GM12875 (cell line): ENCODE results near the gene MGAT5.

ENCODE experiments used
- H3K4me3 ChIP-seq: one replicate; pipeline ENCODE4 v1.5.1; 2011; ENCODE audit warnings: low read depth, low read length, control low read depth
- TF ChIP-seq, protein P1 (sequence below): IDR thresholded peaks from 2 replicates; pipeline ENCODE4 v1.5.1; 2011; ENCODE audit warnings: low read depth, mild to moderate bottlenecking, control low read depth, inconsistent platforms, low read length, moderate library complexity, borderline replicate concordance; ENCODE audit not compliant: insufficient read depth

MGAT5 gene

GRCh38 chr2:134280231-134280630, 26.4 kb downstream of the MGAT5 start:
- no peak overlapping the region for H3K4me3 ChIP-seq
- TF ChIP-seq, protein P1, sequence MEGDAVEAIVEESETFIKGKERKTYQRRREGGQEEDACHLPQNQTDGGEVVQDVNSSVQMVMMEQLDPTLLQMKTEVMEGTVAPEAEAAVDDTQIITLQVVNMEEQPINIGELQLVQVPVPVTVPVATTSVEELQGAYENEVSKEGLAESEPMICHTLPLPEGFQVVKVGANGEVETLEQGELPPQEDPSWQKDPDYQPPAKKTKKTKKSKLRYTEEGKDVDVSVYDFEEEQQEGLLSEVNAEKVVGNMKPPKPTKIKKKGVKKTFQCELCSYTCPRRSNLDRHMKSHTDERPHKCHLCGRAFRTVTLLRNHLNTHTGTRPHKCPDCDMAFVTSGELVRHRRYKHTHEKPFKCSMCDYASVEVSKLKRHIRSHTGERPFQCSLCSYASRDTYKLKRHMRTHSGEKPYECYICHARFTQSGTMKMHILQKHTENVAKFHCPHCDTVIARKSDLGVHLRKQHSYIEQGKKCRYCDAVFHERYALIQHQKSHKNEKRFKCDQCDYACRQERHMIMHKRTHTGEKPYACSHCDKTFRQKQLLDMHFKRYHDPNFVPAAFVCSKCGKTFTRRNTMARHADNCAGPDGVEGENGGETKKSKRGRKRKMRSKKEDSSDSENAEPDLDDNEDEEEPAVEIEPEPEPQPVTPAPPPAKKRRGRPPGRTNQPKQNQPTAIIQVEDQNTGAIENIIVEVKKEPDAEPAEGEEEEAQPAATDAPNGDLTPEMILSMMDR: no peak

DNA sequence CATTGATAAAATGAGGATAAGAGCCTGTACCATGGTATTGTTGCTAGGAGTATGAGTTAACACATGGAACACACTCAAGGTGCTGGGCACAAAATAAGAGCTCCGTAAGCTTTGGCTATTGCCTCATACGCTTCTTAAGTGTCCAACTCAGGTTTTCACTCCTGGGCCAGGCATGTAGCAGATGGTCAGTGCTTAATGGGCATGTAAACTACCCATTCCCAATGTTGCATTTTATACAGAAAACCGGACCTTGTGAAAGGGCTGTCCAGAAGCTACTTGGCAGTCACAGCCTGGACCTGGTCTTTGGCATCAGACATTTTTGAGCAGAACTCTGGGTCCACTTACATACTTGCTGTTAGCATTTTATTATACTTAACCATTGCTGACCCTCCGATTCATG, 26.9 kb downstream of the MGAT5 start:
- no peak overlapping the region for H3K4me3 ChIP-seq
- TF ChIP-seq, protein P1: no peak

DNA sequence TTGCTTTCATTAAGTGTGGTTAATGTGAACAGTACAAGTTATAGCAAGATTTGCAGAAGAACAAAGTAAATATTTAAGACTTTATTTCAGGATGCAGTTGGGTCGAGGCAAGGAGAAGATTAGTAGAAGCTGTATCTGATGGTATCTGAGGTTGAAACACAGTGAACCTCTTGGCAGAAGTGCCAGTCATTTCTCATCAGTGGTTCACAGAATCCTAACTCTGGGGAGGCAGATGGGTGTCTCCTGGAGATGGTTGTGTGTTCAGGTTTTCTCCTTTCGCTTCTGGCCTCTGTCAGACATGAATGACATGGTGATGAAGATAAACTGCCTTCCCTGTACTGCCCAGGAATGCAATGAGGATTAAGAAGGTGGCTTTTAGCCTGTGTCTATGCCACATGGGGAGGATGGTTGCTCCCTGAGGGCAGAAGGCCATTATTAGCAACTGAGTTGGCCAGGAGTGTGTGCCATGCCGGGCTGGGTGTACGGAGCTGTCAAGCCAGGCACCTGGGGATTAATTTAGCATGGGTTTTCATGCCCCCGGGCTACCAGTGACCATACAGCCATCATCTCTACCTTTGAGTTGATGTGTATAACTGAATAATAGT, 28.0 kb downstream of the MGAT5 start:
- H3K4me3 ChIP-seq: no peak overlapping the region
- TF ChIP-seq, protein P1: no peak

DNA sequence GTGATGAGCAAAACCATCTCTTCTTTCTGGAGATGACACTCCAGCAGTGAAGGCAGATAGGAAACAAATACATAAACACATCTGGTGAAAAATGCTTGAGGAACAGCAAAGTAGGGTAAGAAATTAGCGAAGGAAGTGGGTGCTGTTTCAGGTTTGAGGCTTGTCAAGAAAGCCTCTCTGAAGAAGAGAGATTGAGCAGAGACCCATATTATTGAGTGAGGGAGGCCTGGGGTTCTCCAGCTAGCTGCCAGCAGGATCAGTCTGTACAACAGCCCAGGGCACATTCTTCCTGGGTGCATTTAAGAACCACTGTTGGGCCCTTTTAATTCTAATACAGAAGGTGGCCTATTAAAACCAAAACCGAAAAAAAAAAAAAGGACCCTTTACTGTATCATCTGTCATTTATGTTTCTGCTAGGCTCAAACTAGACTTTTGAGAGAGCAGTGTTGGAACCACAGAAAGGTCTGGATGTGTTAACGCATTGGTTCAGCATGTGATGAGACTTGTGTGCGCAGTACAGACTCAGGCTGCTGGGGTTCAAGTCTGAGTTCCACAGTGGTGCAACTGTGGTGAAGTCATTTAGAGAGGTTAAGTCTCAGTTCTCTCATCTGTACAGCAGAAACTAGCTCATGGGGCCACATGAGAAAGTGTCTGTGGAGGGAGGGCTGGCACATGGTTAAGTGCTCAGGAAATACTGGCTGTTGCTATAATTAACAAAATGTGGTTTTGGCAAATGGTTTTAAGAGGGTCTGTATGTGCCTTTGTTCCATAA, 28.9 kb downstream of the MGAT5 start:
- TF ChIP-seq, protein P1: no peak
- H3K4me3 ChIP-seq: no peak overlapping the region

DNA sequence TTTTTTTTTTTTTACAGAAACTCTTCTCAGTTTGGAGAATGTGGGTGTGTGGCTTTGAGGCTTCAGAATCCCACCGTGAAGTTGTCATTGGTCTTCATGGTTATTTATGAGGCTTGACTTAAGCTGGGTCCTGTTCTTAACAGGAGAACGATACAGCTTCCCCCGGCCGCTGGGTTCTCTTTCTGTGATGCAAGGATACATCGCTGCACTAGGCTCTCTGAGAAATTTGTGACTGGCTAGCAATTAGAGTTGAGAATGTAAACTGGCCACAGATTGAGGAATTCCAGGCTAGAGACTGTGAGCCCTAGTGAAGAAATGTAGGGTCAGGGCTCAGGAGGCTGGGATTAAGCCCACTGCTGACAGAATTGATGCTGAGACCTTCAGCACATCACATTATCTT, 29.8 kb downstream of the MGAT5 start:
- TF ChIP-seq, protein P1: no peak
- H3K4me3 ChIP-seq: no peak overlapping the region

GRCh38 chr2:134284119-134284670, 30.3 kb downstream of the MGAT5 start:
- H3K4me3 ChIP-seq: no peak overlapping the region

More at GRCh38 chr2:134284119-134284670, 30.3 kb downstream of the MGAT5 start:
- TF ChIP-seq, protein P1: no peak
